Measurements from ENCODE around the gene MYO1G.

MYO1G gene

GRCh38 chr7:44930921-44931320 lies 47.9 kb downstream of the MYO1G start:
- no peak for FAIRE-seq

GRCh38 chr7:44922351-44922694 lies 56.5 kb downstream of the MYO1G start:
- no peak for FAIRE-seq

- FAIRE-seq = no peak
Measured at GRCh38 chr7:44921607-44922350, 57.0 kb downstream of the MYO1G start.

GRCh38 chr7:44920119-44920518 lies 58.7 kb downstream of the MYO1G start:
- FAIRE-seq = no peak

- no peak for FAIRE-seq
Measured at GRCh38 chr7:44918029-44918428, 60.8 kb downstream of the MYO1G start.

- FAIRE-seq = no peak
Measured at GRCh38 chr7:44917465-44917864, 61.4 kb downstream of the MYO1G start.

- FAIRE-seq = no peak
Measured at GRCh38 chr7:44914992-44915607, 63.7 kb downstream of the MYO1G start.

- no peak for FAIRE-seq
Measured at GRCh38 chr7:44912775-44913347, 66.0 kb downstream of the MYO1G start.

Data from A204.1 (cell line).